Breast epithelium (tissue), 3 donors: ENCODE measurements around the gene TMEM218.

Experiments used
- POLR2A ChIP-seq: fragments of 450-650 bp; IDR thresholded peaks from one replicate; pipeline ENCODE4 v1.6.1; 2016; ENCODE audit warnings: antibody characterized with exemption, mild to moderate bottlenecking, moderate library complexity
- POLR2AphosphoS5 ChIP-seq, 3 donors: sonication (generic); formaldehyde crosslinking; IDR thresholded peaks; one replicate each; pipeline ENCODE4 v1.6.1; 2017; ENCODE audit warnings: antibody characterized with exemption in 3 of 3

GRCh38 chr11:125157953-125158680 lies 46.7 kb upstream of the TMEM218 start:
- TF ChIP-seq POLR2A (no peak), POLR2AphosphoS5 (IDR thresholded peaks at IDR 0.05) (no peak)
